Gastrocnemius medialis (tissue), 4 donors: Measurements from ENCODE around the gene KRT83.

Experiments
- POLR2A ChIP-seq, 2 donors: fragments of 450-650 bp; IDR thresholded peaks; one replicate each; pipeline ENCODE4 v1.6.1; 2017; ENCODE audit warnings: antibody characterized with exemption in 2 of 2, mild to moderate bottlenecking in 2 of 2, moderate library complexity in 2 of 2
- TF ChIP-seq, protein P1 (sequence below), 5 experiments: fragments of 450-650 bp in 3 of 5; fragments of 200-600 bp in 2 of 5; sonication (generic) in 2 of 5; IDR thresholded peaks in 4 of 5; conservative IDR thresholded peaks in 1 of 5; 1 replicate in 4 of 5; 2 replicates in 1 of 5; pipeline ENCODE4 v1.5.1; 2016 to 2019; ENCODE audit warnings: antibody characterized with exemption in 5 of 5, mild to moderate bottlenecking in 3 of 5, moderate library complexity in 3 of 5

DNA sequence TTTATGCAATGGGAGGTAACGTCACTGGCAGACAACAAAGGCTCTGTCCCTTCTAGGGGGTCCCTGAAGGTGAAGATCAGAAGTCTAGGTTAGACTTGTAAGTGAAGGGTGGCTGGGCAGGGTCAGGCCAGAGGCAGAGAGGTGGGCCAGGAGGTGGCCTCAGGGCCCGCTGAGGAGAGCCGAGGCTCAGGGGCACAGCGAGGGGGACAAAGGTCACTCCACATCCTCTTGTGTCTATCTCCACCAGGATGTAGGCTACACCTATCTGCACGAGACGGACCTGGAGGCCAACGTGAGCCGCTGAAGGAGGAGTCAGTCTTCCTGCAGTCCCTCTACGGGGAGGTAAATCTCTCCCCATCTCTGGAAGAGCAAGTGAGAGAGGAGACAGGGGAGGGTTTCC is 25.8 kb upstream of the KRT83 start:
- TF ChIP-seq, protein P1, sequence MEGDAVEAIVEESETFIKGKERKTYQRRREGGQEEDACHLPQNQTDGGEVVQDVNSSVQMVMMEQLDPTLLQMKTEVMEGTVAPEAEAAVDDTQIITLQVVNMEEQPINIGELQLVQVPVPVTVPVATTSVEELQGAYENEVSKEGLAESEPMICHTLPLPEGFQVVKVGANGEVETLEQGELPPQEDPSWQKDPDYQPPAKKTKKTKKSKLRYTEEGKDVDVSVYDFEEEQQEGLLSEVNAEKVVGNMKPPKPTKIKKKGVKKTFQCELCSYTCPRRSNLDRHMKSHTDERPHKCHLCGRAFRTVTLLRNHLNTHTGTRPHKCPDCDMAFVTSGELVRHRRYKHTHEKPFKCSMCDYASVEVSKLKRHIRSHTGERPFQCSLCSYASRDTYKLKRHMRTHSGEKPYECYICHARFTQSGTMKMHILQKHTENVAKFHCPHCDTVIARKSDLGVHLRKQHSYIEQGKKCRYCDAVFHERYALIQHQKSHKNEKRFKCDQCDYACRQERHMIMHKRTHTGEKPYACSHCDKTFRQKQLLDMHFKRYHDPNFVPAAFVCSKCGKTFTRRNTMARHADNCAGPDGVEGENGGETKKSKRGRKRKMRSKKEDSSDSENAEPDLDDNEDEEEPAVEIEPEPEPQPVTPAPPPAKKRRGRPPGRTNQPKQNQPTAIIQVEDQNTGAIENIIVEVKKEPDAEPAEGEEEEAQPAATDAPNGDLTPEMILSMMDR (IDR thresholded peaks at IDR 0.05 in 4 of 5, conservative IDR thresholded peaks at IDR 0.05 in 1 of 5) = no peak
- TF ChIP-seq POLR2A (IDR thresholded peaks at IDR 0.05) = no peak
